Tibial nerve (tissue), 4 donors: ENCODE measurements around the gene WASF2. TPM values are rescaled to one million over a fixed set of nuclear protein-coding genes. Genes with fewer than 3 reads are reported as not detected.
A peak's percentile ranks its signal among the peaks of the same experiment; 100 is the strongest.

Source experiments
- DNase-seq, 2 donors: peaks; one replicate each; pipeline ENCODE4 v3.0.0-alpha.2; 2019; ENCODE audit warnings: low spot score in 2 of 2
- H3K27ac ChIP-seq, 4 donors: fragments of 200-600 bp; sonication (generic) in 3 of 4; one replicate each; pipeline ENCODE4 v1.5.1; 2017 to 2019; ENCODE audit warnings: mild to moderate bottlenecking in 1 of 4
- H3K27me3 ChIP-seq, 2 donors: fragments of 200-600 bp; sonication (generic) in 1 of 2; one replicate each; pipeline versions ENCODE4 v1.5.1 to v1.6.0; 2017 to 2019
- H3K36me3 ChIP-seq, 3 donors: fragments of 200-600 bp; sonication (generic); one replicate each; pipeline ENCODE4 v1.5.1; 2018 to 2019
- H3K4me1 ChIP-seq, 4 donors: fragments of 200-600 bp; sonication (generic) in 3 of 4; one replicate each; pipeline ENCODE4 v1.5.1; 2017 to 2019
- H3K4me3 ChIP-seq, 4 donors: fragments of 200-600 bp; sonication (generic) in 3 of 4; one replicate each; pipeline ENCODE4 v1.5.1; 2017 to 2019; ENCODE audit warnings: mild to moderate bottlenecking in 1 of 4, moderate library complexity in 1 of 4
- H3K9me3 ChIP-seq, 4 donors: fragments of 200-600 bp; sonication (generic) in 3 of 4; one replicate each; pipeline ENCODE4 v1.5.1; 2017 to 2019
- EP300 ChIP-seq, 2 donors: sonication (generic); formaldehyde crosslinking; IDR thresholded peaks; one replicate each; pipeline ENCODE4 v1.6.1; 2017; ENCODE audit warnings: antibody characterized with exemption in 2 of 2, mild to moderate bottlenecking in 1 of 2
- POLR2A ChIP-seq, 2 donors: fragments of 450-650 bp; IDR thresholded peaks; one replicate each; pipeline ENCODE4 v1.6.1; 2017; ENCODE audit warnings: antibody characterized with exemption in 2 of 2, mild to moderate bottlenecking in 2 of 2, moderate library complexity in 2 of 2
- WGBS, 2 donors: methylation state at CpG; one replicate each; pipeline ENCODE4 v1.1.5; 2018; 5-methylcytosine and 5-hydroxymethylcytosine counted together
- total RNA-seq, 4 donors: library from RNA; depleted of rRNA; stranded (reverse); fragments of >200 nt; gene quantifications; one replicate each; pipeline ENCODE4 v1.1.0, GENCODE V29; 2016
- TF ChIP-seq, protein P1 (sequence below), 5 experiments: fragments of 200-600 bp in 3 of 5; fragments of 450-650 bp in 2 of 5; sonication (generic) in 3 of 5; IDR thresholded peaks; one replicate each; pipeline ENCODE4 v1.5.1; 2016 to 2019; ENCODE audit warnings: antibody characterized with exemption in 5 of 5, mild to moderate bottlenecking in 3 of 5, moderate library complexity in 2 of 5

WASF2 gene
- total RNA-seq, 4 donors from 2014 or later = 74.9 to 95.9 (median 83.4) TPM

DNA sequence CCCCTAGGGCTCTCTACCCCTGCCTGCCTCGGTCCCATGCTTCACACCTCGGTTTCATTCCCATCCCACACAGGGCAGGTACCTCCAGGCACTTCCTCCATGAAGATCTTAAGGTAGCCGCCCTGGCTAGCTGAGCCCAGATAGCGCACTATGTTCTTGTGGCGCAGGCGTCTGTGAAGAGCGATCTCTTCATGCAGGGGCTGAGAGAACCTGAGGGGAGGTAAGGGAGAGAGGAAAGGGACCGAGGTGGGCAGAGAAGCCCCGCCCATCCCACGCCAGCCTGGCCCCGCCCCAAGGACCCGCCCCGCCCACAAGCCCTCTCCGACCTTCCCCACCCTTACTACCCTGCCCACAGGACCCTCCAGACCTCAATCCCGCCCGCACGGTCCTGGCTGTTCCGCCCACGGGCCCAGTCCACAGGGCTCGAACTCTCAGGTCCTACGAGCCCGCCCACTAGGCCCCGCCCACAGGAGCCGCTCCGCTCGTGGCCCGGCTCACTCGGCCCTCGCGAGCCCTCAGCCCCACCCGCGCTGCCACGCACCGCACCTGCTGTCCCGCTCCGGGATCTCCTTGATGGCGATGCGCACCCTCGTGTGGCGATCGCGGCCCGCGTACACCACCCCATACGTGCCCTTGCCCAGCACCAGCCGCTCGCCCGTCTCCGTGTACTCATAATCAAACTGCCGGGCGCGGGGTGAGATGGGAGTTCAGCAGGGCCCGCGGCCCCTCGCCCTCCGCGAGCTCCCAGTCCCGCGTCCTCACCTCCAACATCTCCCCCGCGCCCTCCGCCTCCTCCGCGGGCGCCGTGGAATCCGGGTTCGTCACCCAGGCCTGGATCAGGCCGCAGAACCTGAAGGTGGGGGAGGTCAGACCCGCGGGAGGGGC is 129.6 kb downstream of the WASF2 start:
- Histone ChIP-seq H3K4me3 (peak overlapping the region in 2 of 4 donors; percentile 32 to 39), H3K27me3 (no peaks in the 10 kb centered on the region), H3K27ac (peak overlapping the region in 1 of 4 donors; percentile 16), H3K9me3 (no peaks in the 10 kb centered on the region), H3K36me3 (peaks cover 3 to 92% (median 12%) of the 10 kb centered on the region in 3 donors), H3K4me1 (peaks cover 0 to 52% (median 24%) of the 10 kb centered on the region in 4 donors)
- 49 to 52% methylated on average over 61 to 64 of the region's 71 CpGs for WGBS, 2 donors
- DNase-seq = no peak
- TF ChIP-seq POLR2A (IDR thresholded peaks at IDR 0.05) = no peak
- TF ChIP-seq, protein P1, sequence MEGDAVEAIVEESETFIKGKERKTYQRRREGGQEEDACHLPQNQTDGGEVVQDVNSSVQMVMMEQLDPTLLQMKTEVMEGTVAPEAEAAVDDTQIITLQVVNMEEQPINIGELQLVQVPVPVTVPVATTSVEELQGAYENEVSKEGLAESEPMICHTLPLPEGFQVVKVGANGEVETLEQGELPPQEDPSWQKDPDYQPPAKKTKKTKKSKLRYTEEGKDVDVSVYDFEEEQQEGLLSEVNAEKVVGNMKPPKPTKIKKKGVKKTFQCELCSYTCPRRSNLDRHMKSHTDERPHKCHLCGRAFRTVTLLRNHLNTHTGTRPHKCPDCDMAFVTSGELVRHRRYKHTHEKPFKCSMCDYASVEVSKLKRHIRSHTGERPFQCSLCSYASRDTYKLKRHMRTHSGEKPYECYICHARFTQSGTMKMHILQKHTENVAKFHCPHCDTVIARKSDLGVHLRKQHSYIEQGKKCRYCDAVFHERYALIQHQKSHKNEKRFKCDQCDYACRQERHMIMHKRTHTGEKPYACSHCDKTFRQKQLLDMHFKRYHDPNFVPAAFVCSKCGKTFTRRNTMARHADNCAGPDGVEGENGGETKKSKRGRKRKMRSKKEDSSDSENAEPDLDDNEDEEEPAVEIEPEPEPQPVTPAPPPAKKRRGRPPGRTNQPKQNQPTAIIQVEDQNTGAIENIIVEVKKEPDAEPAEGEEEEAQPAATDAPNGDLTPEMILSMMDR (IDR thresholded peaks at IDR 0.05) = no peak
- TF ChIP-seq EP300 (IDR thresholded peaks at IDR 0.05) = no peak

DNA sequence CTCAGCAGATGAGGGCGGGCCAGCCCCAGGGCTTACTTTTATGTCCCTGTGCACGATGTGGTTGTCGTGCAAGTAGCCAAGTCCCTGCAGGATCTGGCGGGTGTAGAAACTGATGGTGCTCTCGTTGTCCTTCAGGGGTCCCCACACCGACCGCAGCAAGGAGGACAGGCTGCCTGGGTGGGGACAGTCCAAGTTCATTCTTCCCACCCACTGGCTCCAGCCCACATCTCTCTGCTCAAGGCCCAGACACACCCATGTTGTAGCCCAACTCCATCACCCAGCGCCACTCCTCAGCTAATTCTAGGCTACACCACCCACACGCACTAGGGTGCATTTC is 130.2 kb downstream of the WASF2 start:
- Histone ChIP-seq H3K27me3 (no peaks in the 10 kb centered on the region), H3K9me3 (no peaks in the 10 kb centered on the region), H3K27ac (no peak overlapping the region), H3K4me1 (peaks cover 0 to 47% (median 19%) of the 10 kb centered on the region in 4 donors), H3K4me3 (no peak overlapping the region), H3K36me3 (peaks cover 3 to 98% (median 12%) of the 10 kb centered on the region in 3 donors)
- TF ChIP-seq, protein P1 (IDR thresholded peaks at IDR 0.05) = no peak
- no peak for TF ChIP-seq POLR2A (IDR thresholded peaks at IDR 0.05)
- no peak for TF ChIP-seq EP300 (IDR thresholded peaks at IDR 0.05)
- 61 to 72% methylated on average over 8 to 9 of the region's 9 CpGs for WGBS, 2 donors
- DNase-seq = no peak

DNA sequence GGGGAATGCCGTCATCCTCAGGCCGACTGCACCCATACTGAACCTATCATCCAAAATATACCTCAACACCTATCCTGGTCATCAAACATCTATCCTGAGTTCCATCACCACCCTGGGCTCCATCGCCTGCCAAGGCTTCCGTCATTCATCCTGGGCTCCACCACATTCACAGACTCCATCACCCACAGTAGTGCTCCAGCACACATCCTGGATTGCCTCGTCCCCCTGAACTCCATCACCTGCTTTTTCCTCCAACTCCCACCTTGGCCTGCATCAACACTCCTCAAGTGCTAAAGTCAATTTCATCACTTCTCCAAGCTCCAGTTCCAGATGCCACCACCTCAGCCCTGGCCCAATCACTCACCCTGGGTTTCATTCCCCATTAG is 131.0 kb downstream of the WASF2 start:
- H3K36me3 ChIP-seq = peaks cover 3 to 98% (median 12%) of the 10 kb centered on the region in 3 donors
- no peak for TF ChIP-seq EP300 (IDR thresholded peaks at IDR 0.05)
- no peak for DNase-seq
- H3K9me3 ChIP-seq = no peaks in the 10 kb centered on the region
- 94 to 95% methylated on average over 5 of the region's 5 CpGs for WGBS, 2 donors
- H3K27ac ChIP-seq = no peak overlapping the region
- H3K4me3 ChIP-seq = no peak overlapping the region
- H3K4me1 ChIP-seq = peaks cover 0 to 38% (median 11%) of the 10 kb centered on the region in 4 donors
- H3K27me3 ChIP-seq = no peaks in the 10 kb centered on the region

DNA sequence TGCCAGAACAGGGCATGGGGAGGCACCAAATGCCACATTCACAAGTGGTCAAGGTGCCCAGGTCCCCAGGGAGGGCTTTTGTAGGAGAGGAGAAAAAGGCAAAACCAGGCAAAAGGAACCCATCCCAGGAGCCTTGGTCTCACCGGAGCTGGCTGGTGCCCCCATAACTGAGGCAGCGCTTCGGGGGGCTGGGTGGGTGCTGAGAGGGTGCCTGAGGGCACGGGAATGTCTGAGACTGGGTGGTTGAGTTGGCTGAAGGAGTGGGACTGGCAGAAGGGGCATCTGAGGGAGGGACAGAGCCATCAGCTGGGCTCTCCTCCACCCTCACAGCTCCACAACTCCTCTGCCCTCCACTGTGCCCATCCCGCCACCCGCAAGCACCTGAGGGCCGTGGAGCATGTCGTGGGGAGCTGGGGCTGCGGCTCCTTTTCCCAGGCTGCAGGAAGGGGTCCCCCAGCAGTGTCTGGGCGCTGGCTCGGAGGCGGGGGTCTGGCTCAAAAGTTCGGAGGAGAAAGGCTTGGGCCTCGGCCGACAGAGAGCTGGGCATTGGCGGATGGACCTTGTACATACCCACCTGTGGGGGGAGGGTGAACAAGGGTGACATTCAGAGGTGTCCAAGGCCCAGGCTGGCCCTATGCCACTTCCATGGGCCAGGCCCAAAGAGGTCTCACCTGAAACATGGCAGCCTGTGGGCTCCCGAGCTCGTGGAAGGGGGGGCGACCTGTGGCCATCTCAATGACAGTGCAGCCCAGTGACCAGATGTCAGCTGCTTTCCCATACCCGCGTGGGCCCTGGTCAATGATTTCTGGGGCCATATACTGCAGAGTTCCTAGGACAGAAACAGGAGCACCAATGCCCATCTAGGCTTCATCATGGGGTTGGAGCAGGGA is 131.7 kb downstream of the WASF2 start:
- Histone ChIP-seq H3K4me3 (no peak overlapping the region), H3K4me1 (peaks cover 0 to 31% (median 10%) of the 10 kb centered on the region in 4 donors), H3K27me3 (no peaks in the 10 kb centered on the region), H3K36me3 (peaks cover 3 to 98% (median 12%) of the 10 kb centered on the region in 3 donors), H3K27ac (no peak overlapping the region), H3K9me3 (no peaks in the 10 kb centered on the region)
- TF ChIP-seq EP300 (IDR thresholded peaks at IDR 0.05) (no peak), POLR2A (IDR thresholded peaks at IDR 0.05) (no peak)
- TF ChIP-seq, protein P1 (IDR thresholded peaks at IDR 0.05) = no peak
- WGBS, 2 donors = 90 to 93% methylated on average over 17 to 21 of the region's 21 CpGs
- DNase-seq = no peak

DNA sequence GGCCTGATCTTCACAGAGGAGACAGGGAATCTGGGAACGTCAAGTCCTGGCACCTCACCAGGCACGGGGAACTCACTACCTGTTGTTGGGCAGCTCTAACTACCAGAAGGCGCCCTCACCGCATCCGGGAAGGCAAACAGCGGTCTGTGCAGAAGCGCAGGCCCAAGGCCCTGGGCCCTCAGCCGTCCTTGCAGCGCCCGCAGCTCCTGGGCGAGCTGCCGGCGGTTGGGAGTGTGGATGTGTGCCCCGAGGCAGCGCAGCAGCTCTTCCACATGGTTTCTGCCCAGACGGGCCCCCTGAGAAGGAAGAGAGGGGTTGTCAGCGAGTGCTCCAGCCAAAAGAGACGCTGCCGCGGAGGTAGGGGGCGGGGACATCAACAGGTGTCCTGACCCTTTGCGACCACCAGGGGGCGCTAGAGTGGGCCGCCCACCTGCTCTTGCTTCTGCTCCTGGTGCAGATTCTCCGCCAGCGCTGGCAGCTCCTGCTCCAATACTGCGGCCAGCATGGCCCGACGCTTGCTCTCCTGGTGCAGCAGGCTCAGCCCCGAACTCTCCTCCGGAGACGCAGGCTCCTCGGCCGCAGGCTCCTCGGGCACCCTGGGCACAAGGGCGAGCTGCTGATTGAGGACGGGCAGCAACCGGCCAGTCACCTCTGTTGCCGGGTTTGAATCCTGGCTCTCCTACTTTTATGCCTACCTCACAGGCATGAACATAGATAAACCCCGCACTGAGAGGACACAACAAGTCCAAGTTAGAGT is 132.5 kb downstream of the WASF2 start:
- peaks cover 3 to 95% (median 8%) of the 10 kb centered on the region in 3 donors for H3K36me3 ChIP-seq
- peak overlapping the region in 1 of 4 donors; percentile 49 for H3K4me3 ChIP-seq
- WGBS, 2 donors = 40 to 45% methylated on average over 23 to 37 of the region's 40 CpGs
- peak in 1 of 2 donors; percentile 52 for DNase-seq
- H3K9me3 ChIP-seq = no peaks in the 10 kb centered on the region
- peaks cover 0 to 29% (median 10%) of the 10 kb centered on the region in 4 donors for H3K4me1 ChIP-seq
- H3K27ac ChIP-seq = peak overlapping the region in 1 of 4 donors; percentile 50
- TF ChIP-seq, protein P1 (IDR thresholded peaks at IDR 0.05) = peak; percentile 92 to 98 (median 98)
- TF ChIP-seq EP300 (IDR thresholded peaks at IDR 0.05) (no peak), POLR2A (IDR thresholded peaks at IDR 0.05) (peak in 1 of 2 donors; percentile 11)
- no peaks in the 10 kb centered on the region for H3K27me3 ChIP-seq
